SK-N-SH (cell line): ENCODE measurements around the gene KYAT1.

ENCODE experiments used
- EP300 ChIP-seq, 2 experiments: IDR thresholded peaks; 2 replicates each; pipeline versions ENCODE4 v1.4.0 to v1.6.1; 2012; ENCODE audit warnings: borderline replicate concordance in 1 of 2, low read depth in 1 of 2, low read length in 1 of 2
- EZH2phosphoT487 ChIP-seq: fragments of 200-600 bp; sonication (generic); IDR thresholded peaks from 2 replicates; pipeline ENCODE4 v1.6.1; 2017; ENCODE audit warnings: low read depth, mixed run types, mild to moderate bottlenecking, antibody characterized with exemption, moderate library complexity, borderline replicate concordance
- FOXJ3 ChIP-seq: sonication (generic); formaldehyde crosslinking; IDR thresholded peaks from 2 replicates; pipeline ENCODE4 v1.5.1; 2020; ENCODE audit warnings: mild to moderate bottlenecking, missing genetic modification reagents
- POLR2AphosphoS5 ChIP-seq: IDR thresholded peaks from 2 replicates; pipeline ENCODE4 v1.6.1; 2012; ENCODE audit warnings: low read depth, low read length
- RFX5 ChIP-seq: IDR thresholded peaks from 2 replicates; pipeline ENCODE4 v1.6.1; 2012; ENCODE audit warnings: mild to moderate bottlenecking, improper control_type of control experiment, low read length
- SIN3A ChIP-seq: IDR thresholded peaks from 2 replicates; pipeline ENCODE4 v1.6.1; 2012; ENCODE audit warnings: low read depth, mild to moderate bottlenecking, low read length, moderate library complexity, borderline replicate concordance
- YY1 ChIP-seq: IDR thresholded peaks from 2 replicates; pipeline ENCODE4 v1.4.0; 2012; ENCODE audit warnings: low read depth, mild to moderate bottlenecking
- TF ChIP-seq, protein P1 (sequence below): fragments of 200-600 bp; sonication (generic); IDR thresholded peaks from 2 replicates; pipeline ENCODE4 v1.6.1; 2017; ENCODE audit warnings: antibody characterized with exemption, mild to moderate bottlenecking, moderate library complexity
- TF ChIP-seq, protein P2 (sequence below): IDR thresholded peaks from 2 replicates; pipeline ENCODE4 v1.4.0; 2012; ENCODE audit warnings: low read depth
- TF ChIP-seq, protein P3 (sequence below): fragments of 150-350 bp; IDR thresholded peaks from 2 replicates; pipeline ENCODE4 v1.6.1; 2017; ENCODE audit warnings: antibody characterized with exemption, low read length, low read depth, borderline replicate concordance
- TF ChIP-seq, protein P4 (sequence below): IDR thresholded peaks from 2 replicates; pipeline ENCODE4 v1.6.1; 2012; ENCODE audit warnings: mild to moderate bottlenecking, low read depth, low read length, moderate library complexity
- TF ChIP-seq, protein P5 (sequence below): IDR thresholded peaks from 2 replicates; pipeline ENCODE4 v1.4.0; 2012; ENCODE audit warnings: low read depth, borderline replicate concordance
- TF ChIP-seq, protein P6 (sequence below): IDR thresholded peaks from 2 replicates; pipeline ENCODE4; 2012

DNA sequence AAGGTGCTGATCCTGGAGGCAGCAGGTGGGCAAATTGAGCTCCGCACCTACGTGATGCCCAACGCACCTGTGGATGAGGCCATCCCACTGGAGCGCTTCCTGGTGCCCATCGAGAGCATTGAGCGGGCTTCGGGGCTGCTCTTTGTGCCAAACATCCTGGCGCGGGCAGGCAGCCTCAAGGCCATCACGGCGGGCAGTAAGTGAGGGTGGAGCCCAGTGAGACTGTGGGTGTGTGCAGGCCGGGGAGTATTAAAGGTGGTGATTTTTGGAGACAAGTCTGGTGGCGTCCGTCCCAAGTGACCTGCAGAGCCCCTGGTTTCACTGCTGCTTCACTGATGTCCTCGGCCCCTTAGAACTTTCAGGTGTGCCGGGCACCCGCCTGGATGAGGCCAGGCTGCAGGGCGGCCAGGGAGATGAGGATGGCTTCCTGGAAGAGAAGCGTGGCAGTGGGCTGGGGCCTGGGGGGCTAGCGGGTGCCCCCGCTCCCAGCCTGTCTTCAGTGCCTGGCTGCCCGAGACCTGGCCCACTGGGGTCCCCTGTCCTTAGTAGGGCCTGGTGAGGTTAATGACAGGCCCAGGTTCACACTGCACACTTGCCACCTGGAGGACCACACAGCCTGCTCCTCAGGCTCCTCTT, 59.2 kb downstream of the KYAT1 start:
- TF ChIP-seq, protein P1, sequence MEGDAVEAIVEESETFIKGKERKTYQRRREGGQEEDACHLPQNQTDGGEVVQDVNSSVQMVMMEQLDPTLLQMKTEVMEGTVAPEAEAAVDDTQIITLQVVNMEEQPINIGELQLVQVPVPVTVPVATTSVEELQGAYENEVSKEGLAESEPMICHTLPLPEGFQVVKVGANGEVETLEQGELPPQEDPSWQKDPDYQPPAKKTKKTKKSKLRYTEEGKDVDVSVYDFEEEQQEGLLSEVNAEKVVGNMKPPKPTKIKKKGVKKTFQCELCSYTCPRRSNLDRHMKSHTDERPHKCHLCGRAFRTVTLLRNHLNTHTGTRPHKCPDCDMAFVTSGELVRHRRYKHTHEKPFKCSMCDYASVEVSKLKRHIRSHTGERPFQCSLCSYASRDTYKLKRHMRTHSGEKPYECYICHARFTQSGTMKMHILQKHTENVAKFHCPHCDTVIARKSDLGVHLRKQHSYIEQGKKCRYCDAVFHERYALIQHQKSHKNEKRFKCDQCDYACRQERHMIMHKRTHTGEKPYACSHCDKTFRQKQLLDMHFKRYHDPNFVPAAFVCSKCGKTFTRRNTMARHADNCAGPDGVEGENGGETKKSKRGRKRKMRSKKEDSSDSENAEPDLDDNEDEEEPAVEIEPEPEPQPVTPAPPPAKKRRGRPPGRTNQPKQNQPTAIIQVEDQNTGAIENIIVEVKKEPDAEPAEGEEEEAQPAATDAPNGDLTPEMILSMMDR, result no peak
- TF ChIP-seq, protein P2, sequence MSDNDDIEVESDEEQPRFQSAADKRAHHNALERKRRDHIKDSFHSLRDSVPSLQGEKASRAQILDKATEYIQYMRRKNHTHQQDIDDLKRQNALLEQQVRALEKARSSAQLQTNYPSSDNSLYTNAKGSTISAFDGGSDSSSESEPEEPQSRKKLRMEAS, result no peak
- TF ChIP-seq EZH2phosphoT487 (no peak), EP300 (IDR thresholded peaks at IDR 0.05; ENCODE audit: borderline replicate concordance in 1 of 2, low read depth in 1 of 2, low read length in 1 of 2) (no peak), YY1 (no peak), POLR2AphosphoS5 (no peak), SIN3A (no peak), RFX5 (no peak), FOXJ3 (CRISPR knock-in tag) (no peak)
- TF ChIP-seq, protein P3, sequence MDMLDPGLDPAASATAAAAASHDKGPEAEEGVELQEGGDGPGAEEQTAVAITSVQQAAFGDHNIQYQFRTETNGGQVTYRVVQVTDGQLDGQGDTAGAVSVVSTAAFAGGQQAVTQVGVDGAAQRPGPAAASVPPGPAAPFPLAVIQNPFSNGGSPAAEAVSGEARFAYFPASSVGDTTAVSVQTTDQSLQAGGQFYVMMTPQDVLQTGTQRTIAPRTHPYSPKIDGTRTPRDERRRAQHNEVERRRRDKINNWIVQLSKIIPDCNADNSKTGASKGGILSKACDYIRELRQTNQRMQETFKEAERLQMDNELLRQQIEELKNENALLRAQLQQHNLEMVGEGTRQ, result no peak
- TF ChIP-seq, protein P4, sequence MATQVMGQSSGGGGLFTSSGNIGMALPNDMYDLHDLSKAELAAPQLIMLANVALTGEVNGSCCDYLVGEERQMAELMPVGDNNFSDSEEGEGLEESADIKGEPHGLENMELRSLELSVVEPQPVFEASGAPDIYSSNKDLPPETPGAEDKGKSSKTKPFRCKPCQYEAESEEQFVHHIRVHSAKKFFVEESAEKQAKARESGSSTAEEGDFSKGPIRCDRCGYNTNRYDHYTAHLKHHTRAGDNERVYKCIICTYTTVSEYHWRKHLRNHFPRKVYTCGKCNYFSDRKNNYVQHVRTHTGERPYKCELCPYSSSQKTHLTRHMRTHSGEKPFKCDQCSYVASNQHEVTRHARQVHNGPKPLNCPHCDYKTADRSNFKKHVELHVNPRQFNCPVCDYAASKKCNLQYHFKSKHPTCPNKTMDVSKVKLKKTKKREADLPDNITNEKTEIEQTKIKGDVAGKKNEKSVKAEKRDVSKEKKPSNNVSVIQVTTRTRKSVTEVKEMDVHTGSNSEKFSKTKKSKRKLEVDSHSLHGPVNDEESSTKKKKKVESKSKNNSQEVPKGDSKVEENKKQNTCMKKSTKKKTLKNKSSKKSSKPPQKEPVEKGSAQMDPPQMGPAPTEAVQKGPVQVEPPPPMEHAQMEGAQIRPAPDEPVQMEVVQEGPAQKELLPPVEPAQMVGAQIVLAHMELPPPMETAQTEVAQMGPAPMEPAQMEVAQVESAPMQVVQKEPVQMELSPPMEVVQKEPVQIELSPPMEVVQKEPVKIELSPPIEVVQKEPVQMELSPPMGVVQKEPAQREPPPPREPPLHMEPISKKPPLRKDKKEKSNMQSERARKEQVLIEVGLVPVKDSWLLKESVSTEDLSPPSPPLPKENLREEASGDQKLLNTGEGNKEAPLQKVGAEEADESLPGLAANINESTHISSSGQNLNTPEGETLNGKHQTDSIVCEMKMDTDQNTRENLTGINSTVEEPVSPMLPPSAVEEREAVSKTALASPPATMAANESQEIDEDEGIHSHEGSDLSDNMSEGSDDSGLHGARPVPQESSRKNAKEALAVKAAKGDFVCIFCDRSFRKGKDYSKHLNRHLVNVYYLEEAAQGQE, result no peak
- TF ChIP-seq, protein P5, sequence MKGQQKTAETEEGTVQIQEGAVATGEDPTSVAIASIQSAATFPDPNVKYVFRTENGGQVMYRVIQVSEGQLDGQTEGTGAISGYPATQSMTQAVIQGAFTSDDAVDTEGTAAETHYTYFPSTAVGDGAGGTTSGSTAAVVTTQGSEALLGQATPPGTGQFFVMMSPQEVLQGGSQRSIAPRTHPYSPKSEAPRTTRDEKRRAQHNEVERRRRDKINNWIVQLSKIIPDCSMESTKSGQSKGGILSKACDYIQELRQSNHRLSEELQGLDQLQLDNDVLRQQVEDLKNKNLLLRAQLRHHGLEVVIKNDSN, result no peak
- TF ChIP-seq, protein P6, sequence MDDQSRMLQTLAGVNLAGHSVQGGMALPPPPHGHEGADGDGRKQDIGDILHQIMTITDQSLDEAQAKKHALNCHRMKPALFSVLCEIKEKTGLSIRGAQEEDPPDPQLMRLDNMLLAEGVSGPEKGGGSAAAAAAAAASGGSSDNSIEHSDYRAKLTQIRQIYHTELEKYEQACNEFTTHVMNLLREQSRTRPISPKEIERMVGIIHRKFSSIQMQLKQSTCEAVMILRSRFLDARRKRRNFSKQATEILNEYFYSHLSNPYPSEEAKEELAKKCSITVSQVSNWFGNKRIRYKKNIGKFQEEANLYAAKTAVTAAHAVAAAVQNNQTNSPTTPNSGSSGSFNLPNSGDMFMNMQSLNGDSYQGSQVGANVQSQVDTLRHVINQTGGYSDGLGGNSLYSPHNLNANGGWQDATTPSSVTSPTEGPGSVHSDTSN, result no peak
